ENCODE measurements around the gene TBL1X.

DNA sequence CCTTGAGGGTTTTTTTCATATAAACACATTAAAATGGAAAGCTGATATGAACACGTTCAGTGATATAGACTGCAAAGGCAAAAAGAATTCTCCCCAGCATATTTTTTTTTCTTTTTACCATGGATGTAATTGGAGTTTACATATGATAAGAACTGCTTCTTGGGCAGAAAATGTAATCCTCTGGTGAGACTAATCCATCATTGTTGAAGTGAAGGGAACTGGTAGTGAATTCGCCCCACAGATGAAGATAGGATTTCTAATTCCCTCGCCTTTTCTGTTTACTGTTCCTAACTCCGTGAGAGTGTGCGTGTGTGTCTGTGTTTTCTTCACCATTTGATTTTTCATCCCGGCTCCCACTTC is 211.9 kb downstream of the TBL1X start:
- TF ChIP-seq, protein P1, sequence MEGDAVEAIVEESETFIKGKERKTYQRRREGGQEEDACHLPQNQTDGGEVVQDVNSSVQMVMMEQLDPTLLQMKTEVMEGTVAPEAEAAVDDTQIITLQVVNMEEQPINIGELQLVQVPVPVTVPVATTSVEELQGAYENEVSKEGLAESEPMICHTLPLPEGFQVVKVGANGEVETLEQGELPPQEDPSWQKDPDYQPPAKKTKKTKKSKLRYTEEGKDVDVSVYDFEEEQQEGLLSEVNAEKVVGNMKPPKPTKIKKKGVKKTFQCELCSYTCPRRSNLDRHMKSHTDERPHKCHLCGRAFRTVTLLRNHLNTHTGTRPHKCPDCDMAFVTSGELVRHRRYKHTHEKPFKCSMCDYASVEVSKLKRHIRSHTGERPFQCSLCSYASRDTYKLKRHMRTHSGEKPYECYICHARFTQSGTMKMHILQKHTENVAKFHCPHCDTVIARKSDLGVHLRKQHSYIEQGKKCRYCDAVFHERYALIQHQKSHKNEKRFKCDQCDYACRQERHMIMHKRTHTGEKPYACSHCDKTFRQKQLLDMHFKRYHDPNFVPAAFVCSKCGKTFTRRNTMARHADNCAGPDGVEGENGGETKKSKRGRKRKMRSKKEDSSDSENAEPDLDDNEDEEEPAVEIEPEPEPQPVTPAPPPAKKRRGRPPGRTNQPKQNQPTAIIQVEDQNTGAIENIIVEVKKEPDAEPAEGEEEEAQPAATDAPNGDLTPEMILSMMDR (optimal IDR thresholded peaks at IDR 0.05 in 1 of 3, IDR thresholded peaks at IDR 0.05 in 1 of 3, conservative IDR thresholded peaks at IDR 0.05 in 1 of 3; ENCODE audit: extremely low read depth in 1 of 3, insufficient read depth in 2 of 3, low read length in 3 of 3): no peak
- TF ChIP-seq EZH2 (IDR thresholded peaks at IDR 0.05; ENCODE audit: low read length): no peak

Data from keratinocyte (primary cell).